Erythroblast (primary cell): ENCODE data around the gene SMCO3.

ENCODE experiments used
- GATA1 ChIP-seq: IDR thresholded peaks from 2 replicates; pipeline ENCODE4 v1.6.1; 2011; ENCODE audit warnings: low read depth, mild to moderate bottlenecking, control low read depth, low read length, moderate library complexity
- POLR2A ChIP-seq: IDR thresholded peaks from 2 replicates; pipeline ENCODE4 v1.6.1; 2011; ENCODE audit warnings: mild to moderate bottlenecking, low read length

DNA sequence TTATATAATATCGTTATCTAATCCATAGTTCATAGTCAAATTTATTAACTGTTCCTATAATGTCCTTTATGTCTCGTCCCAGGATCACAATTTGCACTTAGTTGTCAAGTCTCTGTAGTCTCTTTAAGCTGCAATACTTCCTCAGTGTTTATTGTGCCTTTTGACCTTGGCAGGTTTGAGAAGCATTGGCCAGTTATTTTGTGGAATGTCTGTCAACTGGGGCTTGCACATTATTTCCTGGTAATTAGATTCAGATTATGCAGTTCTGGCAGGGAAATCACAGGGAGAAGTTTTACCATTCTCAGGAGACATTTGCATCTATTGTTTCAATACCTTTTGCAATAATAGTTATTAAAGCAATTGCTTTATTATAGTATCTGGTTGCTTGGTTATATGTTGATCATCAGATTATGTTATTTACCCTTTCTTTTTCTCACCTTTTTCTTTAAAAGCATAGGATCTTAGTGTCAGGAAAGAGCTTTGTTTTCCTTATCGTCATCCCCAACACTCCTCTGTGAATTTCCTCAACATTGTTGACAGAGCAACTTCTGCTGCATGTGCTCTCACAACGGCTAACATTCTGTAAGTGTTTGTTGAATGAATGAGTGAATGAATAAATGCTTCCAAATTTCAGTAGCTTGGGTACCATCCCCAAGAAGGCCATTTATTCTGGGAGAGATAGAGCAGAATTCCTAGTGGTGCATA, 33.0 kb upstream of the SMCO3 start:
- no peak for TF ChIP-seq POLR2A
- TF ChIP-seq GATA1 = no peak
